PC-3 (cell line): ENCODE results near the gene PSAP. TPM values are rescaled to one million over a fixed set of nuclear protein-coding genes. Genes with fewer than 3 reads are reported as not detected.

Experiments
- ATAC-seq: fragments of 200-7000 bp; cut with Tn5 transposase; 2 replicates; pipeline ENCODE4 v1.9.1; 2020; ENCODE audit warnings: mild to moderate bottlenecking, moderate library complexity
- BruUV-seq: library from RNA; stranded (reverse); fragments of 400-500 nt; replicated peaks from 2 replicates; lab custom pipeline; 2021; lab: Mats Ljungman, UMichigan
- CTCF ChIA-PET: fragments of 300-600 bp; sonication (Branson Sonifier 250); formaldehyde crosslinking; loops from one replicate; lab custom pipeline; 2022; ENCODE audit warnings: antibody characterized with exemption; lab: Charles Lee
- POLR2A ChIA-PET: fragments of 300-600 bp; sonication (Branson Sonifier 250); formaldehyde crosslinking; loops from one replicate; lab custom pipeline; 2022; ENCODE audit warnings: antibody characterized with exemption; ENCODE audit not compliant: unreplicated experiment; lab: Charles Lee
- DNase-seq: peaks from one replicate; pipeline ENCODE4 v3.0.0-alpha.2; 2015
- H2AFZ ChIP-seq: fragments of 300-600 bp; sonication (generic); 2 replicates; pipeline ENCODE4 v1.6.0; 2016; ENCODE audit warnings: antibody characterized with exemption, low read length
- H3F3A ChIP-seq: fragments of 300-600 bp; sonication (generic); one replicate; pipeline ENCODE4 v1.6.0; 2017; ENCODE audit warnings: antibody characterized with exemption, low read length, control low read depth, mild to moderate bottlenecking; ENCODE audit not compliant: unreplicated experiment
- H3K27ac ChIP-seq: fragments of 300-600 bp; sonication (generic); 2 replicates; pipeline ENCODE4 v1.5.1; 2016; ENCODE audit warnings: mild to moderate bottlenecking, low read length
- H3K27me3 ChIP-seq: fragments of 300-600 bp; sonication (generic); 2 replicates; pipeline ENCODE4 v1.6.1; 2016; ENCODE audit warnings: low read length, mixed read lengths
- H3K36me3 ChIP-seq: fragments of 300-600 bp; sonication (generic); 2 replicates; pipeline ENCODE4 v1.6.1; 2016; ENCODE audit warnings: low read depth, mixed run types, low read length, mixed read lengths
- H3K4me1 ChIP-seq: fragments of 300-600 bp; sonication (generic); 2 replicates; pipeline ENCODE4 v1.5.1; 2016; ENCODE audit warnings: low read length; ENCODE audit not compliant: insufficient read depth
- H3K4me2 ChIP-seq: fragments of 300-600 bp; sonication (generic); 2 replicates; pipeline ENCODE4 v1.6.0; 2016; ENCODE audit warnings: low read length
- H3K4me3 ChIP-seq: fragments of 300-600 bp; sonication (generic); 2 replicates; pipeline ENCODE4 v1.5.1; 2016; ENCODE audit warnings: mild to moderate bottlenecking, low read length, mixed read lengths
- H3K79me2 ChIP-seq: fragments of 300-600 bp; sonication (generic); 2 replicates; pipeline ENCODE4 v1.6.1; 2017; ENCODE audit warnings: low read length, mixed read lengths
- H3K9ac ChIP-seq: fragments of 300-600 bp; sonication (generic); 2 replicates; pipeline ENCODE4 v1.6.0; 2016; ENCODE audit warnings: mild to moderate bottlenecking, low read length
- H3K9me2 ChIP-seq: fragments of 300-600 bp; sonication (generic); replicated peaks from 2 replicates; pipeline ENCODE4 v1.6.1; 2016; ENCODE audit warnings: mixed run types, low read length, mixed read lengths
- H3K9me3 ChIP-seq: fragments of 300-600 bp; sonication (generic); 2 replicates; pipeline ENCODE4 v1.6.1; 2016; ENCODE audit warnings: low read length, mixed read lengths
- H4K20me1 ChIP-seq: fragments of 300-600 bp; sonication (generic); 2 replicates; pipeline ENCODE4 v1.6.1; 2016; ENCODE audit warnings: low read length, mixed read lengths
- CTCF ChIP-seq: fragments of 300-600 bp; sonication (generic); conservative IDR thresholded peaks from 2 replicates; pipeline ENCODE4 v1.5.1; 2017; ENCODE audit warnings: antibody characterized with exemption, low read depth, mild to moderate bottlenecking, low read length
- EZH2 ChIP-seq: fragments of 300-600 bp; sonication (generic); IDR thresholded peaks from one replicate; pipeline ENCODE4 v1.6.1; 2017; ENCODE audit warnings: antibody characterized with exemption, mild to moderate bottlenecking, low read length; ENCODE audit not compliant: unreplicated experiment
- EZH2phosphoT487 ChIP-seq: fragments of 300-600 bp; sonication (generic); IDR thresholded peaks from 2 replicates; pipeline ENCODE4 v1.6.1; 2018; ENCODE audit warnings: mild to moderate bottlenecking, antibody characterized with exemption, low read length, borderline replicate concordance
- intact Hi-C: fragments of 100-400 bp; cut with micrococcal nuclease; formaldehyde crosslinking; loops from 2 replicates; pipeline ENCODE4 v1.9.0; 2023
- total RNA-seq: library from RNA; depleted of rRNA; stranded (reverse); fragments of >200 nt; gene quantifications from 2 replicates; pipeline ENCODE4 v1.2.3, GENCODE V29; 2014

Gene PSAP
- total RNA-seq, 1 experiment from 2014 or later, result 334 TPM

- Histone ChIP-seq H2AFZ (no peak overlapping the region), H4K20me1 (peaks cover 47% of the 10 kb centered on the region), H3K9me2 (no peaks in the 10 kb centered on the region), H3K9me3 (no peaks in the 10 kb centered on the region), H3K4me3 (no peak overlapping the region), H3K27ac (no peak overlapping the region), H3K4me1 (peaks cover 22% of the 10 kb centered on the region; the same call in 1 of the 2 replicates), H3K27me3 (no peaks in the 10 kb centered on the region), H3K9ac (no peak overlapping the region), H3F3A (no peaks in the 10 kb centered on the region), H3K4me2 (no peak overlapping the region), H3K79me2 (peaks cover 91% of the 10 kb centered on the region), H3K36me3 (no peaks in the 10 kb centered on the region)
- no TSS peak for BruUV-seq
- ChIA-PET POLR2A (no interaction called here), CTCF (interaction anchor here (0.6 kb wide), 1 partner anchor 8 kb away, joined by 4 read pairs; no protein-coding TSS in a partner anchor)
- DNase-seq (no peak), ATAC-seq (no peak)
- intact Hi-C loops, result no loop called here
- TF ChIP-seq EZH2, result no peak
- no peak for TF ChIP-seq EZH2phosphoT487
Measured at GRCh38 chr10:71846816-71847215, 4.2 kb downstream of the PSAP start.

DNA sequence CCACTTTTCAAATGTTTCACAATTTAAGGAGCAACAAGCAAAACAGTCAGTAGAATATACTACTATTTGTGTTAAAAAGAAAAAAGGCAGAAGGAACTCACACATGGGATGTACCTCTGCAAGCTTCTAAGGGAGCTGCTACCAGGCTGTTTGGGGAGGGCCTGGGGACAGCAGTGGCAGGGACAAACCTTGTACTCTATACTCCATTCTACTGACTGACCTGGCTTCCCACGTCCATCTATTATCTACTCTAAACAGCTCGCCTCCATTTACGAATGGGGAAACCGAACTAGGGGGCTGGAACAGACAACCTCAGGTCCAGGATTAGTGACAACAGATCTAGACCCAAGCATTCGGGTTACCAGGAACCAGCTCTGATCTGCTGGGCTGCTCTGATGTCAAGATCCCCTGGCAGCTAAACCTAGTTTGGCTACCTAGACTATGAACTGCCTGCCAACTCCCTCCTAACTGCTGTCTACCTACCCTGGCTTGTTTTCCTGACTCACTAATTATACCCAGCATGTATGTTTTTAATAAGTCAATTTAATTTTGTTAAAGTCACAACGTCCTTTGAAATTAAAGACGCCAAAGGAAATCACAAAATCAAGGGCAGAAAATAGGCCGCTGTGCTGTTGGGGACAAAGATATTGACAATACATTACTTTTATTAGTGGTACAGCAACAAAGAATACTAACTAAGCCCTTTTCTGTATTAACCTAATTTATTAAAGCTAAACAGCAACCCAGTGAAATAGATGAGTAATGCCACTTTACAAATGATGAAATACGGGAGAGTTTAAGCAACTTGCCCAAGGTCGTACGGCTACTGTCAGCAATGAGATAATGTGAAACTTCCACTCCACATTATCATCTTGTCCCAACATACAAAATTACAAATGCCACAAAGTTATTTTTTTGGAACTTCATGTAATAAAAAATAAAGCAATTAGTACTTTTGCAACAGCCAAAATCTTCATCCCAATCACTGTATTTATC lies 5.3 kb downstream of the PSAP start:
- Histone ChIP-seq H3K4me2 (no peak overlapping the region), H3K9me2 (no peaks in the 10 kb centered on the region), H3K36me3 (no peaks in the 10 kb centered on the region), H2AFZ (no peak overlapping the region), H3K79me2 (peaks cover 99% of the 10 kb centered on the region), H4K20me1 (peaks cover 51% of the 10 kb centered on the region), H3K27ac (no peak overlapping the region), H3K4me3 (no peak overlapping the region), H3K27me3 (no peaks in the 10 kb centered on the region), H3K9me3 (no peaks in the 10 kb centered on the region), H3F3A (no peaks in the 10 kb centered on the region), H3K4me1 (peaks cover 17% of the 10 kb centered on the region; the same call in 1 of the 2 replicates), H3K9ac (no peak overlapping the region)
- CTCF ChIA-PET, result no interaction called here
- DNase-seq (no peak), ATAC-seq (no peak)
- intact Hi-C loops, result no loop called here
- TF ChIP-seq CTCF (no peak), EZH2phosphoT487 (no peak), EZH2 (no peak)
- BruUV-seq, result no TSS peak
- POLR2A ChIA-PET, result no interaction called here

DNA sequence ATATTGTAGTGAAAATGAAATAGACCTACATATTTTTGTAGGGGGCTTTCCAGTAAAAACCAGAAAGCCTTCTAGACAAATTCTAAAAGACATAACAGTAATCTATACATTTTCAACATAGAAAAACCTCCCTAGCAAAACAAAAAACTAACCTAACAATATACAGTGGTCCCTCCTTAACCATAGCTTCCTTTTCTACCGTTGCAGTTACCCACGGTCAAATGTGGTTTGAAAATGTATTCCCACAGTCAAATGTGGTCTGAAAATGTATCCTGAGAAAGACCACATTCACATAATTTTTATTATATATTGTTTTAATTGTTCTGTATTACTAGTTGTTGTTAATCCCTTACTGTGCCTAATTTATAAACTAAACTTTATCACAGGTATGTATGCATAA lies 6.4 kb downstream of the PSAP start:
- Histone ChIP-seq H3K4me1 (peaks cover 17% of the 10 kb centered on the region; the same call in 1 of the 2 replicates), H3K4me3 (no peak overlapping the region), H3K4me2 (no peak overlapping the region), H4K20me1 (peaks cover 61% of the 10 kb centered on the region), H3K36me3 (no peaks in the 10 kb centered on the region), H3K9me2 (no peaks in the 10 kb centered on the region), H3K9me3 (no peaks in the 10 kb centered on the region), H3K9ac (no peak overlapping the region), H3F3A (no peaks in the 10 kb centered on the region), H3K27me3 (no peaks in the 10 kb centered on the region), H3K27ac (no peak overlapping the region), H3K79me2 (peaks cover 99% of the 10 kb centered on the region), H2AFZ (no peak overlapping the region)
- CTCF ChIA-PET, result no interaction called here
- DNase-seq, result no peak
- TF ChIP-seq EZH2 (no peak), CTCF (no peak), EZH2phosphoT487 (no peak)
- BruUV-seq, result no TSS peak
- intact Hi-C loops, result no loop called here
- POLR2A ChIA-PET, result no interaction called here
- ATAC-seq, result no peak
